ENCODE measurements around the gene TBX19. TPM values are rescaled to one million over a fixed set of nuclear protein-coding genes. Genes with fewer than 3 reads are reported as not detected.

Gene TBX19
- total RNA-seq, 4 donors from 2014 or later, result 1.4 to 8.5 (median 4.8) TPM

GRCh38 chr1:168236836-168237611 is 43.7 kb upstream of the TBX19 start:
- H3K4me3 ChIP-seq, result no peak overlapping the region
- peak overlapping the region; percentile 67 to 71 for H3K27ac ChIP-seq
- intact Hi-C loops (cut with DNase I; ENCODE audit: low total_unique reads), result no loop called here
- no peaks in the 10 kb centered on the region for H3K27me3 ChIP-seq
- H3K36me3 ChIP-seq, result no peaks in the 10 kb centered on the region
- H3K9me3 ChIP-seq, result no peaks in the 10 kb centered on the region
- TF ChIP-seq CTCF (IDR thresholded peaks at IDR 0.05) (no peak), POLR2A (IDR thresholded peaks at IDR 0.05) (no peak)
- H3K4me1 ChIP-seq, result peaks cover 2 to 4% of the 10 kb centered on the region in 2 donors
- no peak for DNase-seq

GRCh38 chr1:168243198-168243597 is 37.5 kb upstream of the TBX19 start:
- Histone ChIP-seq H3K4me3 (no peak overlapping the region), H3K27ac (peak overlapping the region; percentile 71 to 85), H3K27me3 (no peaks in the 10 kb centered on the region), H3K36me3 (no peaks in the 10 kb centered on the region), H3K4me1 (peaks cover 11 to 15% of the 10 kb centered on the region in 2 donors), H3K9me3 (no peaks in the 10 kb centered on the region)
- TF ChIP-seq CTCF (IDR thresholded peaks at IDR 0.05), result no peak
- no peak for TF ChIP-seq POLR2A (IDR thresholded peaks at IDR 0.05)
- intact Hi-C loops (cut with DNase I; ENCODE audit: low total_unique reads), result no loop called here
- DNase-seq, result no peak

GRCh38 chr1:168243636-168244212 is 37.0 kb upstream of the TBX19 start:
- Histone ChIP-seq H3K4me1 (peaks cover 15% of the 10 kb centered on the region in 2 donors), H3K4me3 (no peak overlapping the region), H3K36me3 (no peaks in the 10 kb centered on the region), H3K27me3 (no peaks in the 10 kb centered on the region), H3K27ac (peak overlapping the region; percentile 71 to 85), H3K9me3 (no peaks in the 10 kb centered on the region)
- no peak for TF ChIP-seq CTCF (IDR thresholded peaks at IDR 0.05)
- no peak for TF ChIP-seq POLR2A (IDR thresholded peaks at IDR 0.05)
- intact Hi-C loops (cut with DNase I; ENCODE audit: low total_unique reads), result no loop called here
- no peak for DNase-seq

- DNase-seq, result no peak
- intact Hi-C loops (cut with DNase I; ENCODE audit: low total_unique reads), result no loop called here
- H3K27ac ChIP-seq, result peak overlapping the region; percentile 71 to 85
- H3K4me1 ChIP-seq, result peaks cover 15 to 18% of the 10 kb centered on the region in 2 donors
- H3K9me3 ChIP-seq, result no peaks in the 10 kb centered on the region
- H3K4me3 ChIP-seq, result no peak overlapping the region
- H3K36me3 ChIP-seq, result no peaks in the 10 kb centered on the region
- TF ChIP-seq CTCF (IDR thresholded peaks at IDR 0.05) (no peak), POLR2A (IDR thresholded peaks at IDR 0.05) (no peak)
- H3K27me3 ChIP-seq, result no peaks in the 10 kb centered on the region
These were observed 35.6 kb upstream of the TBX19 start for GRCh38 chr1:168245042-168245441.

- TF ChIP-seq POLR2A (IDR thresholded peaks at IDR 0.05) (no peak), CTCF (IDR thresholded peaks at IDR 0.05) (no peak)
- Histone ChIP-seq H3K4me3 (no peak overlapping the region), H3K4me1 (peaks cover 18 to 20% of the 10 kb centered on the region in 2 donors), H3K36me3 (no peaks in the 10 kb centered on the region), H3K9me3 (no peaks in the 10 kb centered on the region), H3K27me3 (no peaks in the 10 kb centered on the region), H3K27ac (peak overlapping the region; percentile 62 to 85)
- DNase-seq, result no peak
- intact Hi-C loops (cut with DNase I; ENCODE audit: low total_unique reads), result no loop called here
These were observed 34.2 kb upstream of the TBX19 start for GRCh38 chr1:168246506-168246905.
